ENCODE results near the gene MSLN.

MSLN gene

DNA sequence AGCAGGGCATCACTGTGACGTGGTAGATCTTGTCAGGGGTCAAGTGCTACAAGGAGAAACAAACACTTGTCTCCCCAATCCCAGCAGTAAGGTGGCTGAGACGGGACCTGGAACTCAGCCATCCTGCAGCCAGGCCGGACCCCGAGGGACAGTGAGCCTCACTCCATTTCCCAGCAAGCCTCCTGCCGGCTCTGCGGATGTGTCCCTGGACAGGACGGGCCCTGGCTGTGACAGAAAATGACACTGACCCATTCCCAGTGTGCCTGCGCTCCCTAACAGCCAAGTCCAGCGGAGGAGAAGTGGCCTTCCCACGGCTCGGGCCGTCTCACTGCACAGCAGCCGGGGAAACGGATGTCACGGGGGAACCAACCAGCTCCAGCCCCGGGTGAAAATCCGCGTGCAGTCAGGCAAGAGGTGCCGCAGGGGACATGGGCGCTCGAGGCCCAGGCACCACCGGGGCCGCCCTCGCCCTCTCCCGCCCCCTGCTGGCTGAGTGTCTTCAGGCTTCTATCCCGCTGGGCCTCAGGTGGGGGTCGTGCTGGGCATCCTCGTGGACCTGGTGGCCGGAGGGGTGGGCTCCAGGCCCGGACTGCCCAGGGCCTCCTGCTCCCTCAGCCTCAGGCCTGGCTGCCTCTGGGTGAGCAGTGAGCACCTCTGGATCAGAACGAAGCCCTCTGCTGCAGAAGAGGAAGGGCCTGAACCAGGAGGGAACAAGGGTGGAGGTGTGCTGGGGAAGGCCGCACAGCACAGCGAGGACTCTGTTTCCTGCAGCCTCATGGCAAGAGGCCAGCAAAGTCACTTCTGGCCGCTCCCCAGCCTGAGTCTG, 26.9 kb upstream of the MSLN start:
- Histone ChIP-seq H3K4me2 (ENCODE audit: low read length) (no peak overlapping the region), H3K4me3 (ENCODE audit: low read depth, low read length, poor library complexity, severe bottlenecking) (no peak overlapping the region), H3K9me3 (ENCODE audit: low read length) (no peaks in the 10 kb centered on the region), H3K9me2 (ENCODE audit: low read depth, low read length) (no peaks in the 10 kb centered on the region), H3F3A (ENCODE audit: insufficient read depth, low read length) (no peaks in the 10 kb centered on the region), H3K27ac (ENCODE audit: low read depth, low read length, poor library complexity, severe bottlenecking) (peak overlapping the region; percentile 14), H3K9ac (ENCODE audit: low read length) (no peak overlapping the region), H3K4me1 (ENCODE audit: insufficient read depth, low read length, severe bottlenecking) (peaks cover 40% of the 10 kb centered on the region), H4K20me1 (ENCODE audit: insufficient read depth, low read length) (no peaks in the 10 kb centered on the region), H2AFZ (ENCODE audit: low read length) (no peak overlapping the region), H3K27me3 (ENCODE audit: insufficient read depth, low read length) (no peaks in the 10 kb centered on the region), H3K36me3 (ENCODE audit: insufficient read depth, low read length) (peaks cover 69% of the 10 kb centered on the region), H3K79me2 (ENCODE audit: insufficient read depth, low read length) (no peaks in the 10 kb centered on the region)
- TF ChIP-seq, protein P1, sequence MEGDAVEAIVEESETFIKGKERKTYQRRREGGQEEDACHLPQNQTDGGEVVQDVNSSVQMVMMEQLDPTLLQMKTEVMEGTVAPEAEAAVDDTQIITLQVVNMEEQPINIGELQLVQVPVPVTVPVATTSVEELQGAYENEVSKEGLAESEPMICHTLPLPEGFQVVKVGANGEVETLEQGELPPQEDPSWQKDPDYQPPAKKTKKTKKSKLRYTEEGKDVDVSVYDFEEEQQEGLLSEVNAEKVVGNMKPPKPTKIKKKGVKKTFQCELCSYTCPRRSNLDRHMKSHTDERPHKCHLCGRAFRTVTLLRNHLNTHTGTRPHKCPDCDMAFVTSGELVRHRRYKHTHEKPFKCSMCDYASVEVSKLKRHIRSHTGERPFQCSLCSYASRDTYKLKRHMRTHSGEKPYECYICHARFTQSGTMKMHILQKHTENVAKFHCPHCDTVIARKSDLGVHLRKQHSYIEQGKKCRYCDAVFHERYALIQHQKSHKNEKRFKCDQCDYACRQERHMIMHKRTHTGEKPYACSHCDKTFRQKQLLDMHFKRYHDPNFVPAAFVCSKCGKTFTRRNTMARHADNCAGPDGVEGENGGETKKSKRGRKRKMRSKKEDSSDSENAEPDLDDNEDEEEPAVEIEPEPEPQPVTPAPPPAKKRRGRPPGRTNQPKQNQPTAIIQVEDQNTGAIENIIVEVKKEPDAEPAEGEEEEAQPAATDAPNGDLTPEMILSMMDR (IDR thresholded peaks at IDR 0.05; ENCODE audit: low read length) = peak; percentile 84
- TF ChIP-seq EZH2 (IDR thresholded peaks at IDR 0.05; ENCODE audit: borderline replicate concordance, low read length) = no peak

DNA sequence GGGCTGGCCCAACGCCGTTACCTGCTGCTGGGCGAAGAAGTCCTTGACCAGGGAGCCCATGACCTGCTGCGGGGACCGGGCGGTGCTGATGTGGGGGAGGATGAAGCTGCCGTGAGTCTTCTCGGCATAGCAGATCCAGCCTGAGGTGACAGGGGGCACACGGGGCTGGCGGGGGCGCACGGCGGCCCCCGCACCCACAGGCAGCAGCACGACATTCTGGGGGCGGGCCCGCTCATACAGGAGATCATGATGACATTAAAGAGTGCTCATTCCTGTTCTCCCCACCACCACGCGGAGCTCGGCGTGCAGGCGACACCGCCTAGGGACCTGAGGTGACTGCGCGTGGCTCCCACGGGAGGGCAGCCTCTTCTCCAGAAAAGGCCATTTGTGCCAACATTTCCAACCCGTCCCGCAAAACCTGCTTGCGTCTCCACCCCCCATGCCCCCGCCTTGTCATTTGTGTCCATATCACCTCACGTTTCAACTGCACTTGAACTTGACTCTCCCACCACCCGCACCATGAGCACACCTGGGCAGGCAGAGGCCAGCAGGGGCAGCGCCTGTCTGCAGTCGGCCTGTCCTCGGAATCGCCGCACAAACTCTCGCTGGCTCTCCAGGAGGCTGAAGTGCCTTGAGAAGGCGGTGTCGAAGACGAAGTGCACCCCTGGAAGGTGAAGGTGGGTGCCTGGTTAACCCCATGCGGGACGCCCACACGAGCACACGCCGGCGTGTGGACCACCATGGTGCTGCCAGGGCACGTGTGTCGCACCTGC, 26.1 kb upstream of the MSLN start:
- no peaks in the 10 kb centered on the region for H3K79me2 ChIP-seq (ENCODE audit: insufficient read depth, low read length)
- H3F3A ChIP-seq (ENCODE audit: insufficient read depth, low read length) = no peaks in the 10 kb centered on the region
- H3K4me3 ChIP-seq (ENCODE audit: low read depth, low read length, poor library complexity, severe bottlenecking) = no peak overlapping the region
- no peak overlapping the region for H3K4me2 ChIP-seq (ENCODE audit: low read length)
- H3K27ac ChIP-seq (ENCODE audit: low read depth, low read length, poor library complexity, severe bottlenecking) = peak overlapping the region; percentile 14
- H3K9me3 ChIP-seq (ENCODE audit: low read length) = no peaks in the 10 kb centered on the region
- H3K36me3 ChIP-seq (ENCODE audit: insufficient read depth, low read length) = peaks cover 69% of the 10 kb centered on the region
- no peak for TF ChIP-seq EZH2 (IDR thresholded peaks at IDR 0.05; ENCODE audit: borderline replicate concordance, low read length)
- TF ChIP-seq, protein P1 (IDR thresholded peaks at IDR 0.05; ENCODE audit: low read length) = no peak
- H3K9ac ChIP-seq (ENCODE audit: low read length) = no peak overlapping the region
- no peaks in the 10 kb centered on the region for H3K9me2 ChIP-seq (ENCODE audit: low read depth, low read length)
- no peak overlapping the region for H2AFZ ChIP-seq (ENCODE audit: low read length)
- H3K4me1 ChIP-seq (ENCODE audit: insufficient read depth, low read length, severe bottlenecking) = peaks cover 39% of the 10 kb centered on the region
- H4K20me1 ChIP-seq (ENCODE audit: insufficient read depth, low read length) = no peaks in the 10 kb centered on the region
- no peaks in the 10 kb centered on the region for H3K27me3 ChIP-seq (ENCODE audit: insufficient read depth, low read length)

DNA sequence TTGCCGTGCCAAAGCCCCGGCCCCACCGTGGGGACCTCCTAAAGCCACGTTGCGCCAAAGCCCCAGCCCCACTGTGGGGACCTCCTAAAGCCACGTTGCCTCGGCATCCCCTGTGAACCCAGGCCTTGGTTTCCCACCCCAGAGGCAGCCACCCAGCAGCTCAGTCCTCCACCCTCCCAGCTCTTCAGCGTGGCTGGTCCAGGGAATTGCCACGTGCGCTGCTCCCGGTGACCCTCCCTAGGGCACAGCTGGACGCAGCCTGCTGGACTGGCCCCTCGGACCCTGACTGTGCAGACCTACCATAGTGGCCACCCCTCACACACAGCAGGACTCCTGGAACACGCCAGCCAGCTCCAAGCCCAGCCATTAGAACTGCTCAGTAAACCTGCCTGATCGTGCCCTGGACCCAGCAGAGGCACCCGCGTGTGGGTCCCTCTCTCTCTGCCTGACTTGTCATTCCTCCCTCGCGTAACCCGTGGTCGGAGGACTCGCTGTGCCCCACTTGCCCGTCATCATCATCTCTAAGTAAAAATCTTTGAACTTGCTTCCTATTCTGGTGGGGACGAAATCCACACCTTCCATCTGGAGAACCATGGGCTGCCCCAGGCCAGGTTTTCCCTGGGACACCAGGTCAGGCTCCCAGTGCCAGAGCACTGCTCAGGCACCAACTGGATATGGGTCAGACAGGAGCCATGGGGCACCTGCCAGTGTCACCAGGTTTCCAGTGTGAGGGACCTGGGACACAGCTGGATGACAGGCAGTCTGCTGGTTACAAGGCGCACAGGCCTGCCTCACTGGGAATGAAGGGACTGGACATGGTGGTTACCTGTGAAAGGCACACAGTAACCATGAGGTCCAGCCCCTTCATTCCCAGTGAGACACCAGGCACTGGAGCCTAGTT, 25.3 kb upstream of the MSLN start:
- Histone ChIP-seq H3K9ac (ENCODE audit: low read length) (no peak overlapping the region), H3K4me2 (ENCODE audit: low read length) (no peak overlapping the region), H3K4me3 (ENCODE audit: low read depth, low read length, poor library complexity, severe bottlenecking) (no peak overlapping the region), H3K9me2 (ENCODE audit: low read depth, low read length) (no peaks in the 10 kb centered on the region), H3K79me2 (ENCODE audit: insufficient read depth, low read length) (no peaks in the 10 kb centered on the region), H3K4me1 (ENCODE audit: insufficient read depth, low read length, severe bottlenecking) (peaks cover 45% of the 10 kb centered on the region), H3K27ac (ENCODE audit: low read depth, low read length, poor library complexity, severe bottlenecking) (peak overlapping the region; percentile 97), H3K27me3 (ENCODE audit: insufficient read depth, low read length) (no peaks in the 10 kb centered on the region), H3K9me3 (ENCODE audit: low read length) (no peaks in the 10 kb centered on the region), H4K20me1 (ENCODE audit: insufficient read depth, low read length) (no peaks in the 10 kb centered on the region), H3F3A (ENCODE audit: insufficient read depth, low read length) (no peaks in the 10 kb centered on the region), H3K36me3 (ENCODE audit: insufficient read depth, low read length) (peaks cover 64% of the 10 kb centered on the region), H2AFZ (ENCODE audit: low read length) (no peak overlapping the region)
- TF ChIP-seq, protein P1 (IDR thresholded peaks at IDR 0.05; ENCODE audit: low read length) = no peak
- no peak for TF ChIP-seq EZH2 (IDR thresholded peaks at IDR 0.05; ENCODE audit: borderline replicate concordance, low read length)

All from OCI-LY1 (cell line).